Stimulated activated CD4-positive, alpha-beta T cell treated with anti-CD3 and anti-CD28 coated beads, TNF-alpha, amount 100 ng/mL, for 24 hours (primary cell): ENCODE results near the gene AIFM1.
"Not testable (repeated sequence)": the region's sequence is repeated elsewhere in the genome, so short reads cannot be mapped to it uniquely, and the experiment has no call there.

ENCODE experiments used
- DNase-seq, 3 experiments: peaks; one replicate each; pipeline ENCODE4 v3.0.0-alpha.2; 2020; ENCODE audit warnings: low read depth in 3 of 3

AIFM1 gene

GRCh38 chrX:130119312-130119898 is 46.2 kb downstream of the AIFM1 start:
- DNase-seq: no peak

GRCh38 chrX:130118441-130119311 is 47.0 kb downstream of the AIFM1 start:
- no peak for DNase-seq

GRCh38 chrX:130117166-130117565 is 48.5 kb downstream of the AIFM1 start:
- DNase-seq: no peak

- DNase-seq: not testable (repeated sequence)
These were observed 50.3 kb downstream of the AIFM1 start for GRCh38 chrX:130115119-130115885.

GRCh38 chrX:130114141-130114588 is 51.5 kb downstream of the AIFM1 start:
- no peak for DNase-seq

GRCh38 chrX:130111220-130112154 is 54.2 kb downstream of the AIFM1 start:
- DNase-seq: no peak

- peak in 1 of 3 experiments; percentile 56 for DNase-seq
These were observed 55.0 kb downstream of the AIFM1 start, which contains the start of gene ELF4 for GRCh38 chrX:130110379-130111219. TSS of gene ELF4 (minus strand) at chrX:130110497. CDS start at chrX:130081330, 29,167 bp downstream.

GRCh38 chrX:130109429-130110378 is 55.9 kb downstream of the AIFM1 start:
- no peak for DNase-seq

- no peak for DNase-seq
These were observed 56.8 kb downstream of the AIFM1 start for GRCh38 chrX:130108647-130109428.

- DNase-seq: no peak
These were observed 59.6 kb downstream of the AIFM1 start for GRCh38 chrX:130106071-130106470.

- DNase-seq: no peak
These were observed 60.4 kb downstream of the AIFM1 start for GRCh38 chrX:130105244-130105643.

- DNase-seq: no peak
These were observed 62.0 kb downstream of the AIFM1 start for GRCh38 chrX:130103605-130104004.

- no peak for DNase-seq
These were observed 65.5 kb downstream of the AIFM1 start for GRCh38 chrX:130100180-130100579.

GRCh38 chrX:130098210-130098552 is 67.5 kb downstream of the AIFM1 start:
- DNase-seq: no peak

GRCh38 chrX:130097507-130098209 is 68.0 kb downstream of the AIFM1 start:
- no peak for DNase-seq

- DNase-seq: no peak
These were observed 70.2 kb downstream of the AIFM1 start for GRCh38 chrX:130095249-130096030.

GRCh38 chrX:130094696-130095095 is 70.9 kb downstream of the AIFM1 start:
- no peak for DNase-seq
